Mesodermal cell (in vitro differentiated cells): ENCODE data around the gene ARL5B.

ENCODE experiments used
- H3K27ac ChIP-seq: 2 replicates; pipeline ENCODE4 v1.7.0; 2013; ENCODE audit warnings: mild to moderate bottlenecking, low read depth, low read length, moderate library complexity; ENCODE audit not compliant: severe bottlenecking
- H3K36me3 ChIP-seq: 2 replicates; pipeline ENCODE4 v1.7.1; 2013; ENCODE audit warnings: mild to moderate bottlenecking, low read length, moderate library complexity; ENCODE audit not compliant: control insufficient read depth, insufficient read depth
- H3K4me1 ChIP-seq: one replicate; pipeline ENCODE4 v1.7.1; 2013; ENCODE audit warnings: mild to moderate bottlenecking, low read length; ENCODE audit not compliant: insufficient read depth, control insufficient read depth, poor library complexity, severe bottlenecking
- H3K4me3 ChIP-seq: 2 replicates; pipeline ENCODE4 v1.7.0; 2013; ENCODE audit warnings: low read length, control low read depth, mild to moderate bottlenecking; ENCODE audit not compliant: insufficient read depth, poor library complexity, severe bottlenecking; ENCODE audit errors: extremely low read depth
- H3K9me3 ChIP-seq: 2 replicates; pipeline ENCODE4 v1.7.1; 2013; ENCODE audit warnings: mild to moderate bottlenecking, low read length, moderate library complexity; ENCODE audit not compliant: control insufficient read depth
- WGBS, 2 experiments: methylation state at CpG; one replicate each; pipeline ENCODE4 v1.1.5; 2013; ENCODE audit warnings: missing lambda C conversion rate in 2 of 2; ENCODE audit not compliant: insufficient coverage in 2 of 2; 5-methylcytosine and 5-hydroxymethylcytosine counted together

Gene ARL5B

DNA sequence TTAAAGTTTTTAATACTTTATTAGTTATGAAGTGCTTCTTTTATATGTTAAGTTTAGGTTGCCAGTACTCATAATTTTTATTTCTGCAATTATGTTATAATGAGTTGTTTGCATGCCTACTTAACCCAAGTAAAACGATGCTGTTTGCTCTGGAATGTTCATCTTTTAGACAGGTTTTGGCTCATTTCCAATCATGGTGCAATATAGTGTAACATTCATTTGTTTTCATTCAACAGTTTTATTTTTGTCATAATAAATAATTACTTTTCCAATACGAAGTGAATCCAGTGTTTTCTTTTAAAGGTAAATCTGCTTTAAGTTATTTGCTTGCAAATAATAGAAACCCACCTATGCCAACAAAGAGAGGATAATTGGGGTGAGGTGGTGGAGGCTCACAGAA is 22.1 kb downstream of the ARL5B start:
- Histone ChIP-seq H3K36me3 (peaks cover 28% of the 10 kb centered on the region), H3K9me3 (no peaks in the 10 kb centered on the region), H3K4me3 (no peak overlapping the region), H3K4me1 (peaks cover 15% of the 10 kb centered on the region), H3K27ac (no peak overlapping the region)
- no CpG with 5 or more reads among the region's 2 CpGs for WGBS, 2 experiments

- no peak overlapping the region for H3K27ac ChIP-seq
Measured at GRCh38 chr10:18681971-18682411, 22.8 kb downstream of the ARL5B start.

DNA sequence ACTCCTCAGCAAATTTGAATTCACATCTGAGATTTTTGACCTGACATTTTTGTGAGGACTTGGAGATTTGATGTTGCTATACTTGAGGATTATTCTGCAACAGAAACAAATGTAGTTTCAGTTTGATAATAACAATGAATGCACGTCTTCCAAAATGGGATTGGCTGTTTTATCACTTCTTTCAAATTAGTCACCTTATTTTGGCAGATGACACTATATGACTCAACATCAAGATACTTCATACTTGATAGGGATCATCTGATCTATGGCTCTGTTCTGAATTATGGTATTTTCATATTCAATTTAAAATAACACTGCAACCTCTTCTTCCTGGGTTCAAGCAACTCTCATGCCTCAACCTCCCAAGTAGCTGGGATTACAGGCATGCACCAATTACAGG is 24.2 kb downstream of the ARL5B start:
- Histone ChIP-seq H3K27ac (no peak overlapping the region), H3K36me3 (peaks cover 23% of the 10 kb centered on the region), H3K4me1 (peaks cover 15% of the 10 kb centered on the region), H3K4me3 (no peak overlapping the region), H3K9me3 (no peaks in the 10 kb centered on the region)
- 80% methylated on average over 1 of the region's 1 CpG; no CpG with 5 or more reads in 1 of the 2 experiments for WGBS, 2 experiments

More at GRCh38 chr10:18681971-18682411, 22.8 kb downstream of the ARL5B start:
- H3K4me1 ChIP-seq: peaks cover 15% of the 10 kb centered on the region
- WGBS, 2 experiments: 100% methylated on average over 1 of the region's 4 CpGs; no CpG with 5 or more reads in 1 of the 2 experiments
- H3K9me3 ChIP-seq: no peaks in the 10 kb centered on the region
- peaks cover 24% of the 10 kb centered on the region for H3K36me3 ChIP-seq
- H3K4me3 ChIP-seq: no peak overlapping the region

DNA sequence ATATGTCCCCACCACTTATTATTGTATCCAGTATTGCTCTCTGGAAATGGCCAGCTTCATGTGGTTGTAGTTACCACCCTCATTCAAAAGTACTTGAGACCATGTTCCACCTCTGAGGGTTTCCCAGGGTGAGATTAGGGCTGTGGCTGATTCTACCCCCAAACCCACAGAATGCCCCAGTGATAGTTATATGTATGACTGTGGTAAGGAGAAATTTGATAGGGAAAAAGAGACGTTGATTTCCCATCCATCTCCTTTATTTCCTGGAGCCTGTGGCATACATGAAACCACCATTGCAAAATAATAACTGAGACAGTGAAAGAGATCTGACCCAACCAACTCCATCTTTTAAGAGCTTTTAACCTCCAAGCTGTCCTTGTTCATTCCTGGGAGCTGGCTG is 25.2 kb downstream of the ARL5B start:
- no peak overlapping the region for H3K27ac ChIP-seq
- H3K36me3 ChIP-seq: peaks cover 15% of the 10 kb centered on the region
- no peak overlapping the region for H3K4me3 ChIP-seq
- no peaks in the 10 kb centered on the region for H3K9me3 ChIP-seq
- WGBS, 2 experiments: 83% methylated on average over 1 of the region's 1 CpG; no CpG with 5 or more reads in 1 of the 2 experiments
- H3K4me1 ChIP-seq: peaks cover 15% of the 10 kb centered on the region

DNA sequence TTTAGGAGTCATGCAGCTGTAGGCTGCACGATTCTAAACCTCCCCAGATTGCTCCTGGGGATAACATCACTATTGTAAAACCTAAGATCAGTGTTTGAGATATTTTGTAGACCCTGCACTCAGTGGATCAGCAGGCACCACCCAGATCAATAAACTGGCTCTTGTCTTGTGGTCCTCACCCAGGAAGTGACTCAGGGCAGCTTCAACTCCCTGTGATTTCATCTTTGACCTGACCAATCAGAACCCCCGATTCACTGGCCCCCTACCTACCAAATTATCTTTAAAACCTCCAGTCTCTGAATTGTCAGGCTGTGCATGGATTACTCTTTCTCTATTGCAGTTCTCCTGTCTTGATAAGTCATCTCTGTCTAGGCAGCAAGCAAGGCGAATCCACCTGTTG is 25.7 kb downstream of the ARL5B start:
- H3K4me3 ChIP-seq: no peak overlapping the region

GRCh38 chr10:18685555-18685954 is 26.3 kb downstream of the ARL5B start:
- H3K4me1 ChIP-seq: peaks cover 15% of the 10 kb centered on the region
- H3K27ac ChIP-seq: no peak overlapping the region
- 89 to 93% methylated on average over 3 to 7 of the region's 7 CpGs for WGBS, 2 experiments
- H3K36me3 ChIP-seq: peaks cover 15% of the 10 kb centered on the region
- H3K4me3 ChIP-seq: no peak overlapping the region
- no peaks in the 10 kb centered on the region for H3K9me3 ChIP-seq

More for the DNA sequence above, 25.7 kb downstream of the ARL5B start:
- WGBS, 2 experiments: 80 to 90% methylated on average over 1 of the region's 3 CpGs
- no peak overlapping the region for H3K27ac ChIP-seq
- no peaks in the 10 kb centered on the region for H3K9me3 ChIP-seq
- H3K4me1 ChIP-seq: peaks cover 15% of the 10 kb centered on the region
- peaks cover 15% of the 10 kb centered on the region for H3K36me3 ChIP-seq

GRCh38 chr10:18687195-18687594 is 28.0 kb downstream of the ARL5B start:
- no peaks in the 10 kb centered on the region for H3K9me3 ChIP-seq
- H3K4me1 ChIP-seq: peaks cover 8% of the 10 kb centered on the region
- H3K36me3 ChIP-seq: peaks cover 8% of the 10 kb centered on the region
- no peak overlapping the region for H3K27ac ChIP-seq
- no peak overlapping the region for H3K4me3 ChIP-seq
- 87 to 100% methylated on average over 3 to 5 of the region's 7 CpGs for WGBS, 2 experiments

GRCh38 chr10:18687706-18688105 is 28.5 kb downstream of the ARL5B start:
- Histone ChIP-seq H3K27ac (no peak overlapping the region), H3K4me1 (peaks cover 6% of the 10 kb centered on the region), H3K36me3 (peaks cover 7% of the 10 kb centered on the region), H3K4me3 (no peak overlapping the region), H3K9me3 (no peaks in the 10 kb centered on the region)
- 100% methylated on average over 2 of the region's 5 CpGs; no CpG with 5 or more reads in 1 of the 2 experiments for WGBS, 2 experiments

GRCh38 chr10:18689498-18689897 is 30.3 kb downstream of the ARL5B start:
- no CpG with 5 or more reads among the region's 3 CpGs for WGBS, 2 experiments
- no peak overlapping the region for H3K27ac ChIP-seq
- H3K4me3 ChIP-seq: no peak overlapping the region
- H3K9me3 ChIP-seq: no peaks in the 10 kb centered on the region
- H3K4me1 ChIP-seq: peaks cover 3% of the 10 kb centered on the region
- no peaks in the 10 kb centered on the region for H3K36me3 ChIP-seq

- Histone ChIP-seq H3K4me3 (no peak overlapping the region), H3K27ac (no peak overlapping the region), H3K36me3 (no peaks in the 10 kb centered on the region), H3K9me3 (no peaks in the 10 kb centered on the region), H3K4me1 (no peaks in the 10 kb centered on the region)
- 93 to 95% methylated on average over 5 to 6 of the region's 6 CpGs for WGBS, 2 experiments
Measured at GRCh38 chr10:18690541-18690940, 31.3 kb downstream of the ARL5B start.

DNA sequence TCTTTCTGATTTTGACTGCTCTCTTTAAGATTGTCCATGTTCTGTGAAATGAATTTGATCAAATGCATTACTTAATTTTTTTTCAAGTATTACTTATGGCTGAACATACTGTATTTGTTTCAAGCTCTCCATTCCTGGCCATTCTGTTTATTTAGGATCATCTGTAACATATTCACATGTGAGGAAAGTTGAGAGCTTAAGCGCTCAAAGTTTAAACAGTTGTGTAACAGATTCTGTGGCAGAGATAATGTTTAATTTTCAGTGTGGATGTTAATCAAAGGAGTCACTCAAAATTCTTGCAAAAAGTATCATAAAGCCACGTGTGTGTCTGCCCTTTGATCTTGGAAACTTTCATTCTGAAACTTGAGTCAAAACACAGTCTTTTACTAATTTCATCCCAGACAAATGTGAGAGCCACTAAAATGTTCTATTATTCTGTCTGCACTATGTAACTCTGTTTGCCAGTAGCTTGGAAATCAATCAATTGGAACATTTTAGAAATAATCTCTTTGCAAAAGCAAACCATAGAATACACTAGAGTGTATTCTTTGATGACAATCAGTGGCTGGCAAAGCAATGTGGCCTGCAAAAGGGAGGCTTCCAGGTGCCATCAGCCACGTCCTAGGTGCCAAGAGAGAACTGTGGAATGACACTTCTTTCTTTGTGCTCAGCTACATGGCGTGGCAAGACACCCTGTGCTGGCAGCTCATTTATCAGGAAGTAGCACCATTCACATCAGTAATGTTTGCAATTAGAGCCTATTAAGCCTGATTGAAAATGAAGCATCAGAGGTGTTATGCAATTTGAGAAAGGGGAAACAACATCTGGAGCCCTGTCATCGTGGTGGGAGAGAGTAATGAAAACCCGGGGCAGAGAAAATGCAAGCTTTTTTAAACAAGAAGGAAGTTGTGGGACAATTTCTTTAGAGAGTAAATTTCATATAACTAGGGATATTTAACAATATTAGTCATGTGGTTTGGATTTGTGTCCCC is 40.9 kb downstream of the ARL5B start:
- Histone ChIP-seq H3K36me3 (no peaks in the 10 kb centered on the region), H3K27ac (no peak overlapping the region), H3K9me3 (no peaks in the 10 kb centered on the region), H3K4me3 (no peak overlapping the region), H3K4me1 (no peaks in the 10 kb centered on the region)
- WGBS, 2 experiments: 66 to 73% methylated on average over 3 to 4 of the region's 6 CpGs
